GM12865 (cell line): ENCODE results near the gene SOCS1.

Experiments used
- DNase-seq: peaks from one replicate; pipeline ENCODE4 v3.0.0; 2010; ENCODE audit warnings: low read depth
- H3K4me3 ChIP-seq: 2 replicates; pipeline ENCODE4 v1.5.1; 2011; ENCODE audit warnings: mild to moderate bottlenecking, low read depth, low read length, control low read depth
- TF ChIP-seq, protein P1 (sequence below): IDR thresholded peaks from 2 replicates; pipeline ENCODE4 v1.5.1; 2011; ENCODE audit warnings: low read length, control low read depth, low read depth, inconsistent platforms; ENCODE audit not compliant: insufficient read depth; ENCODE audit errors: missing control alignments

Gene SOCS1

DNA sequence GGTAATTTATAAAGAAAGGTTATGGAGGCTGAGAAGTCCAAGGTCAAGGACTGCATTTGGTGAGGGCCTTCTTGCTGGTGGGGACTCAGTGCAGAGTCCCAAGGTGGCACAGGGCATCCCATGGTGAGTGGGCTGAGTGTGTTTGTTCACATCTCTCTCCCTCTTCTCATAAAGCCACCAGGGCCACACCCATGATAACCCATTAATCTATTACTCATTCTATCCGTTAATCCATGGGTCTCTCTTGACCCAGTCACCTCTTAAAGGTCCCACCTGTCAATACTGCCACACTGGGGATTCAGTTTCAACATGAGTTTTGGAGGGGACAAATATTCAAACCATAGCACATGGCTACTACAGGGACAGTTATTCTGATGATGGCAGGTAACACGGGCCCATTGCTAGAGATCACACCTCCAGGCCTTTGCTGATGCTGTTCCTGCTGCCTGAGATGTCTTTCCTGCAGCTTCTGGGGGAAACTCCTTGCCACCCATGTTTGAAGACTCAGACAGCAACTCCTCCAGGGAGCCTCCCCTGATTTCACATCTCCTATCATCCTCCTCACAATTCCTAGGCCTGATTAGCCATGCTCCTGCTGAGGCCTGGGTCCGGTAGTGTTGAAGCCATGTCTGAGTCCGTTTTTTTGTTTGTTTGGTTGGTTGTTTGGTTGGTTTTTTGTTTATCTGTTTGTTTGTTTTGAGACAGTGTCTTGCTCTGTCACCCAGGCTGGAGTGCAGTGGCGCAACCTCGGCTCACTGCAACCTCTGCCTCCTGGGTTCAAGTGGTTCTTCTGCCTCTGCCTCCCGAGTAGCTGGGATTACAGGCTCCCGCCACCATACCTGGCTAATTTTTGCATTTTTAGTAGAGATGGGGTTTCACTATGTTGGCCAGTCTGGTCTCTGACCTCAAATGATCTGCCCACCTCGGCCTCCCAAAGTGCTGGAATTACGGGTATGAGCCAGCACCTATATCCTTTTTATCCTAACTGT, 16.1 kb downstream of the SOCS1 start:
- H3K4me3 ChIP-seq = no peak overlapping the region
- DNase-seq = no peak
- TF ChIP-seq, protein P1, sequence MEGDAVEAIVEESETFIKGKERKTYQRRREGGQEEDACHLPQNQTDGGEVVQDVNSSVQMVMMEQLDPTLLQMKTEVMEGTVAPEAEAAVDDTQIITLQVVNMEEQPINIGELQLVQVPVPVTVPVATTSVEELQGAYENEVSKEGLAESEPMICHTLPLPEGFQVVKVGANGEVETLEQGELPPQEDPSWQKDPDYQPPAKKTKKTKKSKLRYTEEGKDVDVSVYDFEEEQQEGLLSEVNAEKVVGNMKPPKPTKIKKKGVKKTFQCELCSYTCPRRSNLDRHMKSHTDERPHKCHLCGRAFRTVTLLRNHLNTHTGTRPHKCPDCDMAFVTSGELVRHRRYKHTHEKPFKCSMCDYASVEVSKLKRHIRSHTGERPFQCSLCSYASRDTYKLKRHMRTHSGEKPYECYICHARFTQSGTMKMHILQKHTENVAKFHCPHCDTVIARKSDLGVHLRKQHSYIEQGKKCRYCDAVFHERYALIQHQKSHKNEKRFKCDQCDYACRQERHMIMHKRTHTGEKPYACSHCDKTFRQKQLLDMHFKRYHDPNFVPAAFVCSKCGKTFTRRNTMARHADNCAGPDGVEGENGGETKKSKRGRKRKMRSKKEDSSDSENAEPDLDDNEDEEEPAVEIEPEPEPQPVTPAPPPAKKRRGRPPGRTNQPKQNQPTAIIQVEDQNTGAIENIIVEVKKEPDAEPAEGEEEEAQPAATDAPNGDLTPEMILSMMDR = no peak

DNA sequence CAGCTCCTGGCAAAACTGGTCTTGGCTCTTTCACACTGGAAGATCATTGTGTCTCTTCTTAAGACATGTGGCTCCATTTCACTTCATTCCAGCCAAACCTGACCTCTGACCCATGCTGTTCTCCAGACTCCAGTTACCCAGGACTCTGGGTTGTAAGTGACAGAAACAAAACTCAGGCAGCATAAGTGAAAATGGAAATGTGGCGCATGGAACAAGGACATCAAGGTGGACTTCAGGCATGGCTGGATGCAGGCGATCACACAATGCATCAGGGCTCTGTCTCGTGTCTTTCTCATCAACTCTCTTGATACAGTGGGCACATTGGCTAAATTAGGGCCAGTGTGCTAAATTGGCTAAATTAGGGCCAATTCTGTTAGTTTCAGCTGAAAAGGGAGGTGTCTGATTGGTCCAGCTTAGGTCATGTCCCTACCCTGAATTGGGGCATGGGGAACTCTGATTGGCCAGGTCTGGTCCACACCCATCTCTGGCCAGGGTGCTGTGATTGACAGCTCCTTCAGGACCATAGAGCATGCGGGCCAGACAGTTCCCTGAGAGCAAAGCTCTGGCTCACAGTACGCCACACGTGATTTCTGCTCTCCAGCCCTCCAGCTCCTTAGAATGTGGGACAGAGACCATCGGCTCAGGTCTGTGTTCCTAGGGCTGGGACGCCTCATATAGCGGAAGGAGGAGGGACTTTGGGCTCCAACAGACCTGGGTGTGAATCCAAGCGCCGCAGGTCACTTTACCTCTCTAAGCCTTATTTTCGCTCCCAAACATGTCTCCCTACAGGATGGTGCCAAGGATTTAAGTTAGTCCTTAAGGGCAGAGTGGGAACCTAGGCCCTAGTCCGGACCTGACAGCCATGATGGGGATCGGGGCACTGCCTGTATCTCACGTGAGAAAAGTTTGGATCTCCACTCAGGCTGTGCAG, 17.5 kb downstream of the SOCS1 start:
- TF ChIP-seq, protein P1 = no peak
- DNase-seq = no peak
- no peak overlapping the region for H3K4me3 ChIP-seq

DNA sequence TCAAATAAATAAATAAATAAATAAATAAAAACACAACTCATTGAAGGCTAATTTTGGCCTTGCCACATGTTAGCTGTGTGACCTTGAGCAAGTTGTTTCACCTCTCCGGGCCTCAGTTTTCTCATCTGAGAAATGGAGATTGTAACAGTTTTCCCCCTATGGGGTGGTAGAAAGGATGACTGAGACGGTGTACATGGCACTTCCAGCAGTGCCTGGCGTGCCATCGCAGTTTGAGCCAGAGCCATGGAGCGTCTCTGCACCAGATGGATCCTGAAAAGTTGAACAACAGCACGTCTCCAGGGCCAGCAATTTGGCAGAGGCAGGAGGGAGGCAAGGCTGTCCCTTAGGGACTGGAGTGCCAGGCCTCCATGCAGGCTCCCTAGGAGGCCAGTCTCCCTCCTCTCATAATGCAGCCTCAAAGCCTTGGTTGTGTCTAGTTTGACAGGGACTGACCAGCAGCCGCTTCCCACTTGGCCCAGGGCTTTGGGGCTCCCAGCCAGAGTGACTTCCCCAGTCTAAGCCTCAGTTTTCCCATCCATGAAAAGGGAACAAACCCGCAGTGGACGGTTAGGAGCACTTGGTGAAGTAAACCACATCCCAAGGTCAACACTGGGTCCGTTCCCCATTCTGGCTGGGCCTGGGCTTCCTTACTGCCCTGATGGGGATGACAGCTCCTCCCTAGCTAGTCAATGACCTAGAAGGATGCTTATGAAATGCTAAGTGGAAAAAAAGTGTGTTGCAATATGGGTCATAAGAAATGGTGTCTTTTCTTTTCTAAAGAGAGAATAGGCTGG, 19.3 kb downstream of the SOCS1 start:
- TF ChIP-seq, protein P1 = no peak
- no peak for DNase-seq
- H3K4me3 ChIP-seq = no peak overlapping the region

GRCh38 chr16:11235703-11235991, 20.4 kb downstream of the SOCS1 start:
- TF ChIP-seq, protein P1 = no peak
- H3K4me3 ChIP-seq = no peak overlapping the region
- no peak for DNase-seq

DNA sequence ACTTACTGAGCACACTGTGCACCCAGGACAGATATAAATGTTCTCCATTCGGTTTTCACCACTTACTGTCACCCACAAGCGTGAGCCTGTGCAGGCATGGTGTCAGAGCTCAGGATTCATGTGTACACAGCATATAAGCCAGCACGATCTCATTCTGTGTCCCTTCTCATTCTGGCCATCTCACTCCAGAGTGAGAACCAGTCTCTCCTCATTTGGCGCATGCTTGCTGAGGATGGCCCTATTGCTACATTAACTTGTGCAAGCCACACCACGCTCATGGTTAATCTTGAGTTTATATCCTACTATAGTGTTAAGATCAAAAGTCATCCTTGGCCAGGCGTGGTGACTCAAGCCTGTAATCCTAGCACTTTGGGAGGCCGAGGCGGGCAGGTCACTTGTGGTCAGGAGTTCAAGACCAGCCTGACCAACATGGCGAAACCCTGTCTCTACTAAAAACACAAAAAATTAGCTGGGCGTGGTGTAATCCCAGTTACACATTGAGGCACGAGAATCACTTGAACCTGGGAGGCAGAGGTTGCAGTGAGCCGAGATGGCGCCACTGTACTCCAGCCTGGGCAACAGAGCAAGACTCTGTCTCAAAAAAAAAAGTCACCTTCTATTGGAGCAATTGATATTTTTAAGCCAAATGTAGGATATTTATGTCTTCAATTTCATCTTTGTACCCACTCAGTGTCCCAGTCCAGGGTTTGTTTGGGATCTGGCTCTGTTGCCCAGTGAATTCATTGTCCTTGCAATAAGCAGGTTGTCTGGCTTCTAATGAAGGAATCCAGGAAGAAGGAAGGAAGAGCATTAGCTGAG, 20.9 kb downstream of the SOCS1 start:
- TF ChIP-seq, protein P1 = no peak

DNA sequence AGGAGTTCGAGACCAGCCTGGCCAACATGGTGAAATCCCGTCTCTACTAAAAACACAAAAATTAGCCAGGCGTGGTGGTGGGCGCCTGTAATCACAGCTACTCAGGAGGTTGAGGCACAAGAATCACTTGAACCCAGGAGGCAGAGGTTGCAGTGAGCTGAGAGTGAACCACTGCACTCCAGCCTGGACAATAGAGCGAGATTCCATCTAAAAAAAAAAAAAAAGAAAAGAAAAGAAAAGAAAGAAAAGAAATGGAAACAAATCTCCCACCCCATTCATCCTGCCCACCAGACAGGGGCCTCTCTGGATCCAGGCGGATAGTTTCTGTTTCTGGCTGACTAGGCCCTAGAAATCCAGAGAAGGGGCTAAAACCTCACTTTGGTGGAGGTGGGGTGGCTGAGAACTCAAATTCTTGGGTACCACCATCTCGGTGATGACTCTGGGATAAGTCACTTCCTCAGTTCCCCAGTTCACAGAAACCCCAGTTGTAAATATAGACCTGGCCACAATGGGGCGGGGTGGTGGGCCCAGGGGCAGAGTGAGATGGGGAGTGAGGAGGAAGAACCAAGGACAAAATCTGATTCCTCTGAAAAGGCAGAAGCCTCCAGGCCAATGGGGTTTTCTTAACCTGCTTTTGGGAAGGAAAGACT, 22.2 kb downstream of the SOCS1 start:
- no peak overlapping the region for H3K4me3 ChIP-seq
- no peak for DNase-seq
- TF ChIP-seq, protein P1 = no peak

More for the DNA sequence above, 20.9 kb downstream of the SOCS1 start:
- no peak overlapping the region for H3K4me3 ChIP-seq
- DNase-seq = no peak
